ENCODE data around the gene PPP1R14B.
A peak's percentile ranks its signal among the peaks of the same experiment; 100 is the strongest.

The PPP1R14B gene

GRCh38 chr11:64254326-64254725 lies 7.6 kb upstream of the PPP1R14B start:
- Histone ChIP-seq H3K27me3 (replicated peaks) (no peaks in the 10 kb centered on the region), H3K36me3 (replicated peaks) (peaks cover 42% of the 10 kb centered on the region), H3K27ac (no peak overlapping the region), H3K4me3 (ENCODE audit: low read depth, low read length) (no peak overlapping the region)
- DNase-seq, result no peak
- in situ Hi-C loops (cut with HindIII; ENCODE audit: low pct_ligation_motif_present, low sequenced_read_pairs), result no loop called here
- no peak for TF ChIP-seq CTCF (IDR thresholded peaks at IDR 0.05; ENCODE audit: low read depth, low read length, missing control alignments)

GRCh38 chr11:64253481-64253880 lies 6.7 kb upstream of the PPP1R14B start:
- no peaks in the 10 kb centered on the region for H3K27me3 ChIP-seq (replicated peaks)
- H3K4me3 ChIP-seq (ENCODE audit: low read depth, low read length), result no peak overlapping the region
- no peak overlapping the region for H3K27ac ChIP-seq
- H3K36me3 ChIP-seq (replicated peaks), result peaks cover 34% of the 10 kb centered on the region
- no peak for DNase-seq
- no peak for TF ChIP-seq CTCF (IDR thresholded peaks at IDR 0.05; ENCODE audit: low read depth, low read length, missing control alignments)
- in situ Hi-C loops (cut with HindIII; ENCODE audit: low pct_ligation_motif_present, low sequenced_read_pairs), result no loop called here

GRCh38 chr11:64253043-64253442 lies 6.3 kb upstream of the PPP1R14B start:
- no peak overlapping the region for H3K27ac ChIP-seq
- H3K36me3 ChIP-seq (replicated peaks), result peaks cover 29% of the 10 kb centered on the region
- DNase-seq, result no peak
- TF ChIP-seq CTCF (IDR thresholded peaks at IDR 0.05; ENCODE audit: low read depth, low read length, missing control alignments), result no peak
- peak overlapping the region; percentile 77 for H3K4me3 ChIP-seq (ENCODE audit: low read depth, low read length)
- no peaks in the 10 kb centered on the region for H3K27me3 ChIP-seq (replicated peaks)
- in situ Hi-C loops (cut with HindIII; ENCODE audit: low pct_ligation_motif_present, low sequenced_read_pairs), result no loop called here

- Histone ChIP-seq H3K4me3 (ENCODE audit: low read depth, low read length) (peak overlapping the region; percentile 77), H3K36me3 (replicated peaks) (peaks cover 25% of the 10 kb centered on the region), H3K27ac (no peak overlapping the region), H3K27me3 (replicated peaks) (no peaks in the 10 kb centered on the region)
- peak; percentile 65 for TF ChIP-seq CTCF (IDR thresholded peaks at IDR 0.05; ENCODE audit: low read depth, low read length, missing control alignments)
- in situ Hi-C loops (cut with HindIII; ENCODE audit: low pct_ligation_motif_present, low sequenced_read_pairs), result no loop called here
- no peak for DNase-seq
Measured at GRCh38 chr11:64252003-64252872, 5.5 kb upstream of the PPP1R14B start.

- H3K36me3 ChIP-seq (replicated peaks), result peaks cover 22% of the 10 kb centered on the region
- in situ Hi-C loops (cut with HindIII; ENCODE audit: low pct_ligation_motif_present, low sequenced_read_pairs), result no loop called here
- TF ChIP-seq CTCF (IDR thresholded peaks at IDR 0.05; ENCODE audit: low read depth, low read length, missing control alignments), result no peak
- peak overlapping the region; percentile 77 for H3K4me3 ChIP-seq (ENCODE audit: low read depth, low read length)
- peak; percentile 17 for DNase-seq
- H3K27ac ChIP-seq, result peak overlapping the region; percentile 29
- no peaks in the 10 kb centered on the region for H3K27me3 ChIP-seq (replicated peaks)
Measured at GRCh38 chr11:64251753-64252002, 4.9 kb upstream of the PPP1R14B start.

Data from brain microvascular endothelial cell (primary cell).